Subcutaneous abdominal adipose tissue (tissue), 5 donors: ENCODE data around the gene COX5A.
"Not testable (repeated sequence)": the region's sequence is repeated elsewhere in the genome, so short reads cannot be mapped to it uniquely, and the experiment has no call there.

Experiments used
- H3K27ac ChIP-seq: one replicate; pipeline ENCODE4 v1.7.0; 2013; ENCODE audit warnings: low read depth, mild to moderate bottlenecking, inconsistent platforms, low read length, moderate library complexity
- H3K27me3 ChIP-seq, 5 donors: one replicate each; pipeline ENCODE4 v1.7.0; 2013; ENCODE audit warnings: low read length in 5 of 5, inconsistent platforms in 1 of 5; ENCODE audit not compliant: control insufficient read depth in 5 of 5, insufficient read depth in 4 of 5
- H3K36me3 ChIP-seq, 5 donors: one replicate each; pipeline ENCODE4 v1.7.0; 2013; ENCODE audit warnings: low read length in 5 of 5; ENCODE audit not compliant: control insufficient read depth in 5 of 5, insufficient read depth in 5 of 5
- H3K4me1 ChIP-seq, 5 donors: one replicate each; pipeline ENCODE4 v1.7.0; 2013; ENCODE audit warnings: low read length in 5 of 5, mild to moderate bottlenecking in 3 of 5, moderate library complexity in 1 of 5; ENCODE audit not compliant: control insufficient read depth in 5 of 5, insufficient read depth in 5 of 5
- H3K4me3 ChIP-seq, 5 donors: one replicate each; pipeline ENCODE4 v1.7.0; 2013; ENCODE audit warnings: low read length in 5 of 5, low read depth in 1 of 5
- H3K9ac ChIP-seq, 5 donors: one replicate each; pipeline ENCODE4 v1.7.0; 2013; ENCODE audit warnings: low read length in 5 of 5, mild to moderate bottlenecking in 4 of 5, moderate library complexity in 3 of 5
- H3K9me3 ChIP-seq, 5 donors: one replicate each; pipeline ENCODE4 v1.7.0; 2013; ENCODE audit warnings: low read length in 5 of 5; ENCODE audit not compliant: control insufficient read depth in 5 of 5
- donor health status: healthy.
- donor health status: healthy.
- donor health status: healthy.
- donor health status: healthy.
- donor health status: healthy.

Gene COX5A

GRCh38 chr15:74904190-74904805, 33.6 kb downstream of the COX5A start:
- H3K9ac ChIP-seq, result peak overlapping the region in 1 of 5 donors; percentile 17
- H3K36me3 ChIP-seq, result peaks cover 8 to 50% (median 41%) of the 10 kb centered on the region in 5 donors
- H3K9me3 ChIP-seq, result no peaks in the 10 kb centered on the region
- H3K27ac ChIP-seq, result no peak overlapping the region
- H3K27me3 ChIP-seq, result no peaks in the 10 kb centered on the region
- H3K4me1 ChIP-seq, result peaks cover 5 to 54% (median 51%) of the 10 kb centered on the region in 5 donors
- H3K4me3 ChIP-seq, result no peak overlapping the region

DNA sequence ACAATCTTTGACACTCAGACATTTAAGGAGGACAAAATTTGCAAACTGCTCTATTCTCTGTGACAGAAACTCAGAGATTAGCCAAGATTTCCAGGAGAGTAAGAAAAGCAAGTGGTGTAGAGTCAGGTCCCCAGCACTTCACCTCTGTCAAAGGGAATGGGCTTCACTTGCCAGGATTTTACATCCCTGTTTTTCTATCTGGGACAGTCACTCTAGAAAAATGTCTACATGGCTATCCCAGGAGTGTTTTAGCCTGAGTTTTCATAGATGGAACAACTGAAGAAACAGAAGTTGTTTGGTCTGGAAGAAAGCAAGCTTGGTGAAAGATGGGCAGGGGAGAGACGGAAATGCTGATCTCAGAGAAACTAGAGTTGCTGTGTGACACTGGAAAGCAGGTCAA, 34.2 kb downstream of the COX5A start:
- Histone ChIP-seq H3K27me3 (no peaks in the 10 kb centered on the region), H3K9me3 (no peaks in the 10 kb centered on the region), H3K27ac (peak overlapping the region; percentile 33), H3K9ac (peak overlapping the region in 1 of 5 donors; percentile 17), H3K4me1 (peaks cover 5 to 54% (median 51%) of the 10 kb centered on the region in 5 donors), H3K36me3 (peaks cover 8 to 56% (median 46%) of the 10 kb centered on the region in 5 donors), H3K4me3 (no peak overlapping the region)

DNA sequence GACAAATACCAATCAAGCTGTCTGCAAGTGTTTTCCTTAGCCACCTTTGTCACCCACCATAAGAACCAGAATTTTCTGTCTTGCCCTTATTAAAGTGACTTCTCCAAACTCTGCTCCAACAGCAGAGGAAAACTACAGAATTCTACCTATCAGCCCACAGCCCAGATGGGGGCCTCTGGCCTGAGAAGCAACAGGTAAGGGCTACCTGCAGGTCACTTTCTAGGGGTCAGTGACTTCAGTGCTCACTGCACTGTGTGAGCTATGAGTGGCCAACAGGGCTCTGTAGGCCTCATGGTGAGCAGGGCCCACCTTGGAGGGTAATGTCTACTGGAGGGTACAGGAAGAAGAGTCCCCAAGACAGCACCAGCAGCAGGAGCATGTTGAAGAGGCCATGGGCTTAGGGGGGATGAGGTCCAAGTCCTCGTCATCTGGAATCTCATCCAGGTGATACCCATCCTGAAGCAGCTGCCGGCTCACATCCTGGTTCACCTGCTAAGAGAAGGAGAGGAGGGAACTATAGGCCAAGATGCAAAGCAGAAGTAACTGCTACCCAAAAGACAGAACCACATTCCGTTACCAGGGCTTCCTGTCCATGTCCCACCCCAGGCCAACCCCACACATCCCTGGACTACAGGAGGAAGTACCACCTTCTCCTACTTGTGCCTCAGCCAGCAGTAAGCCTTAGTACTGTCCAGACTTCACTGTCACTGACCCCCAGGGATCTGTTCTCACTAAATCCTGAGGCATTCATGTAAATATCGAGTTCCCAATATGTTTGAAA, 35.4 kb downstream of the COX5A start:
- Histone ChIP-seq H3K9me3 (no peaks in the 10 kb centered on the region), H3K4me3 (no peak overlapping the region), H3K4me1 (peaks cover 5 to 49% (median 48%) of the 10 kb centered on the region in 5 donors), H3K9ac (peak overlapping the region in 1 of 5 donors; percentile 29), H3K27ac (peak overlapping the region; percentile 22), H3K36me3 (peaks cover 8 to 66% (median 56%) of the 10 kb centered on the region in 5 donors), H3K27me3 (no peaks in the 10 kb centered on the region)

DNA sequence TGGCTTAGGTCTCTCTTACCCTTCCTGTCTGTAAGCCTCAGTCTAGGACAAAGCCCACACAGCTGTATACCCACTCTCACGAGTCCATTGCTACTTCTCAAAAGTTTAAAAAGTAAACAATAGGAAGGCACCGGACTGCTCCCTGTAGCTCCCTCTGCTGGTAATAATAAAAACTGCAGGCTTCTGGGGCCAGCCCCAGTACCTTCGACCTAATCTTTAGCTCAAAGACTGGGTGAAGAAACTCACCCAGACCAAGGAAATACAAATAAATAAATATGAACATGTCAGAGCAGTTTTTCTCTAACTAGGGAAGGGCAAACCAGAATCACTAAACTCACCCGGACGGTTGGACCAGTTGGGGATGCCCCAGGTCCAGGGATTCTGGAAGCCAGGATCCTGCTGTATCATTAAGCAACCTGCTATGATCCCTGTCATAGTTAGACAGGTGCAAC, 36.2 kb downstream of the COX5A start:
- no peaks in the 10 kb centered on the region for H3K27me3 ChIP-seq
- H3K36me3 ChIP-seq, result peaks cover 8 to 73% (median 62%) of the 10 kb centered on the region in 5 donors
- peak overlapping the region; percentile 22 for H3K27ac ChIP-seq
- H3K9ac ChIP-seq, result peak overlapping the region in 1 of 5 donors; percentile 17
- H3K4me3 ChIP-seq, result no peak overlapping the region
- H3K9me3 ChIP-seq, result no peaks in the 10 kb centered on the region
- peaks cover 5 to 48% (median 43%) of the 10 kb centered on the region in 5 donors for H3K4me1 ChIP-seq

DNA sequence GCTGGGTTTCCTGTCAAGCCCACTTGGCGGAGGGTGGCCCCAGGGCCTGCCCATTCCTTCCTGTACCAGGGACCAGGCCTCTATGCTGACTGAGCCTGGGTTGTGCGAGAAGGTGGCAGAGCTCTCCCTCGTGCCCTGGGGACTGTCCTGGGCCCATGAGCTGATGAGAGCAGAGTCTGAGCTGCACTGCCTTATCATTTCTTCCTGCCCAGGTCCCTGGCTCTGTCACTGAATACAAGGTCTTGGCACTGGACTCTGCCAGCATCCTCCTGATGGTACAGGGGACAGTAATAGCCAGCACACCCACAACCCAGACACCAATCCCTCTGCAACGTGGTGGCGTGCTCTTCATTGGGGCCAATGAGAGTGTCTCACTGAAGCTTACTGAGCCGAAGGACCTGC, 40.6 kb downstream of the COX5A start:
- Histone ChIP-seq H3K27ac (no peak overlapping the region), H3K4me3 (no peak overlapping the region), H3K36me3 (peaks cover 6 to 76% (median 56%) of the 10 kb centered on the region in 5 donors), H3K27me3 (no peaks in the 10 kb centered on the region), H3K9me3 (no peaks in the 10 kb centered on the region), H3K4me1 (peaks cover 0 to 26% (median 20%) of the 10 kb centered on the region in 5 donors), H3K9ac (no peak overlapping the region)

GRCh38 chr15:74896316-74896715, 41.6 kb downstream of the COX5A start:
- no peak overlapping the region for H3K9ac ChIP-seq
- no peak overlapping the region for H3K27ac ChIP-seq
- peaks cover 0 to 18% (median 10%) of the 10 kb centered on the region in 5 donors for H3K4me1 ChIP-seq
- no peak overlapping the region for H3K4me3 ChIP-seq
- no peaks in the 10 kb centered on the region for H3K27me3 ChIP-seq
- H3K9me3 ChIP-seq, result no peaks in the 10 kb centered on the region
- H3K36me3 ChIP-seq, result peaks cover 3 to 74% (median 58%) of the 10 kb centered on the region in 5 donors

GRCh38 chr15:74895830-74896229, 42.0 kb downstream of the COX5A start:
- no peak overlapping the region for H3K9ac ChIP-seq
- H3K27me3 ChIP-seq, result no peaks in the 10 kb centered on the region
- peaks cover 0 to 14% (median 9%) of the 10 kb centered on the region in 5 donors for H3K4me1 ChIP-seq
- no peaks in the 10 kb centered on the region for H3K9me3 ChIP-seq
- peaks cover 3 to 72% (median 56%) of the 10 kb centered on the region in 5 donors for H3K36me3 ChIP-seq
- no peak overlapping the region for H3K27ac ChIP-seq
- no peak overlapping the region for H3K4me3 ChIP-seq

DNA sequence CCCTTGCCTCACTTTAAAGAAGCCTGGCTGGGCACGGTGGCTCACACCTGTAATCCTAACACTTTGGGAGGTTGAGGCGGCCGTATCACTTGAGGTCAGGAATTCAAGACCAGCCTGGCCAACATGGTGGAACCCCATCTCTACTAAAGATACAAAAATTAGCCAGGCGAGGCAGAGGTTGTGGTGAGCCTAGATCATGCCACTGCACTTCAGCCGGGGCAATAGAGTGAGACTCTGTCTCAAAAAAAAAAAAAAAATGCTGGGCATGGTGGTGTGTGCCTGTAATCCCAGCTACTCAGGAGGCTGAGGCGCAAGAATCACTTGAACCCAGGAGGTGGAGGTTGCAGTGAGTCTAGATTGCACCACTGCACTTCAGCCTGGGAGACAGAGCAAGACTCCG, 43.5 kb downstream of the COX5A start:
- H3K9me3 ChIP-seq, H3K27ac ChIP-seq, H3K4me3 ChIP-seq, H3K27me3 ChIP-seq, H3K9ac ChIP-seq: not testable (repeated sequence)
- Histone ChIP-seq H3K36me3 (peaks cover 0 to 59% (median 42%) of the 10 kb centered on the region in 5 donors), H3K4me1 (peaks cover under 1 to 24% (median 23%) of the 10 kb centered on the region in 5 donors)

DNA sequence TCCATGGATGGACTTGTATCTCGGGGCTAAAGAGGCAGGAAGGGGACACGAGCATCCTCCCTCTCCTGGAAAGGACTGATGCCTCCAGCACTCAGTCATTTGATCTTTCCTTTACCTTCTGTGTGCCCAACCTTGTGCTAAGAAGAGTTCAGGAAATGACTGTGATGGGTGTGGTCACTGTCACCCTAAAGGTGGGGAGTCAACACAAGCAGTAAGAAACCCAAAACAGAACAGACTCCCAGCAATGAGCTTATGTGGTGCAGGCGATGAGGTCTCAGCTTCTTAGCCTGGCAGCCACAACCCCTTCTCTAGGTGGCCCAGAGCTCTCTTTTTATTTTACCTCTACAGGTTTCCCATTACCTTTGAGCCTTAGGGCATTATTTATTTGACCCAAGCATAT, 44.2 kb downstream of the COX5A start:
- Histone ChIP-seq H3K9me3 (no peaks in the 10 kb centered on the region), H3K36me3 (peaks cover 0 to 51% (median 36%) of the 10 kb centered on the region in 5 donors), H3K4me1 (peaks cover 6 to 31% (median 30%) of the 10 kb centered on the region in 5 donors), H3K4me3 (no peak overlapping the region), H3K27ac (no peak overlapping the region), H3K9ac (peak overlapping the region in 1 of 5 donors; percentile 1), H3K27me3 (no peaks in the 10 kb centered on the region)

DNA sequence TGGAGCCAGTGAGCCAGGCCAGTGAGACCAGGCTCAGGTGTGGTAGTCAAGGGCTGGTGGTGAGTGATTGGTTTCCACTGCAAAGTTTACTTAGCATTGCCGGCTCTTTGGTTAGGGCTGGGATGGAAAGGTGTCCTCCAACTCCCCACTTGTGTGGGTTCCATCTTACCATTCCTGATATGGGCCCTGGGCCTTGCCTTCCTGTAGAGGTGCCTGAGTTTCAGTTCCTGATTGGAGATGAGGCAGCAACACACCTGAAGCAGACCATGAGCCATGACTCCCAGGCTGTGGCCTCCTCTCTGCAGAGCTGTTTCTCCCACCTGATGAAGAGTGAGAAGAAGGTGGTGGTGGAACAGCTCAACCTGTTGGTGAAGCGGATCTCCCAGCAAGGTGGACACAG, 44.9 kb downstream of the COX5A start:
- peaks cover 6 to 32% (median 31%) of the 10 kb centered on the region in 5 donors for H3K4me1 ChIP-seq
- H3K9ac ChIP-seq, result no peak overlapping the region
- no peak overlapping the region for H3K27ac ChIP-seq
- H3K4me3 ChIP-seq, result no peak overlapping the region
- no peaks in the 10 kb centered on the region for H3K9me3 ChIP-seq
- peaks cover 0 to 47% (median 31%) of the 10 kb centered on the region in 5 donors for H3K36me3 ChIP-seq
- H3K27me3 ChIP-seq, result no peaks in the 10 kb centered on the region
